AG09309 (cell line): ENCODE results near the gene TAF9.

Experiments
- DNase-seq: peaks from one replicate; pipeline ENCODE4 v3.0.0-alpha.2; 2010; ENCODE audit warnings: low read depth
- H3K4me3 ChIP-seq: 2 replicates; pipeline ENCODE4 v1.5.1; 2011; ENCODE audit warnings: mild to moderate bottlenecking, low read depth, low read length, moderate library complexity; ENCODE audit not compliant: control insufficient read depth
- CTCF ChIP-seq: IDR thresholded peaks from 2 replicates; pipeline ENCODE4 v1.5.1; 2011; ENCODE audit warnings: mild to moderate bottlenecking, low read depth, low read length, inconsistent platforms; ENCODE audit not compliant: insufficient read depth, control insufficient read depth; ENCODE audit errors: missing control alignments

Gene TAF9

GRCh38 chr5:69326365-69326764 lies 43.0 kb downstream of the TAF9 start:
- H3K4me3 ChIP-seq = no peak overlapping the region
- DNase-seq = no peak
- no peak for TF ChIP-seq CTCF

- TF ChIP-seq CTCF = no peak
- no peak for DNase-seq
- no peak overlapping the region for H3K4me3 ChIP-seq
These were observed 51.9 kb downstream of the TAF9 start for GRCh38 chr5:69317391-69317790.

GRCh38 chr5:69315972-69316371 lies 53.3 kb downstream of the TAF9 start:
- DNase-seq = no peak
- no peak for TF ChIP-seq CTCF

More at GRCh38 chr5:69315972-69316371, 53.3 kb downstream of the TAF9 start:
- no peak overlapping the region for H3K4me3 ChIP-seq
